Psoas muscle (tissue), 8 donors: ENCODE data around the gene METTL26. TPM values are rescaled to one million over a fixed set of nuclear protein-coding genes. Genes with fewer than 3 reads are reported as not detected.

ENCODE experiments used
- ATAC-seq, 4 donors: fragments of 200-7000 bp; cut with Tn5 transposase; one replicate each; pipeline ENCODE4 v1.9.1; 2020; ENCODE audit warnings: moderate library complexity in 3 of 4, mild to moderate bottlenecking in 2 of 4
- DNase-seq, 2 donors: peaks; one replicate each; pipeline ENCODE4 v3.0.0-alpha.2; 2020
- H3K27ac ChIP-seq: fragments of 200-600 bp; one replicate; pipeline ENCODE4 v1.8.0; 2022
- H3K27me3 ChIP-seq, 3 donors: fragments of 200-600 bp in 1 of 3; one replicate each; pipeline versions ENCODE4 v1.6.1 to v1.8.0; 2013 to 2022; ENCODE audit warnings: low read length in 2 of 3, mild to moderate bottlenecking in 2 of 3, moderate library complexity in 1 of 3; ENCODE audit not compliant: insufficient read depth in 3 of 3
- H3K36me3 ChIP-seq, 2 donors: fragments of 200-600 bp in 1 of 2; one replicate each; pipeline versions ENCODE4 v1.6.1 to v1.8.0; 2013 to 2022; ENCODE audit warnings: low read depth in 1 of 2, mild to moderate bottlenecking in 1 of 2, moderate library complexity in 1 of 2; ENCODE audit not compliant: insufficient read depth in 1 of 2
- H3K4me1 ChIP-seq: fragments of 200-600 bp; one replicate; pipeline ENCODE4 v1.8.0; 2022
- H3K4me3 ChIP-seq: fragments of 200-600 bp; one replicate; pipeline ENCODE4 v1.8.0; 2022; ENCODE audit warnings: mild to moderate bottlenecking
- H3K9me3 ChIP-seq: fragments of 200-600 bp; one replicate; pipeline ENCODE4 v1.8.0; 2022
- WGBS, 3 donors: extraction: QIAGEN DNeasy Blood & Tissue Kit; methylation state at CpG; one replicate each; pipeline versions ENCODE4 v1.1.6 to v1.1.7; 2013; 5-methylcytosine and 5-hydroxymethylcytosine counted together
- intact Hi-C, 2 donors: fragments of 100-400 bp; cut with DNase I; formaldehyde crosslinking; loops; one replicate each; pipeline versions ENCODE4 v1.11.0 to v1.14.2; 2022
- polyA plus RNA-seq, 3 donors: library from polyadenylated mRNA; stranded (reverse); fragments of 200-250 nt; gene quantifications; one replicate each; pipeline ENCODE4 v1.2.3, GENCODE V29; 2013
- total RNA-seq, 4 donors: library from RNA; stranded (reverse); fragmentation: NEBNext Ultra II Directional in 2 of 4; extraction: Animal tissue kit (Norgen Biotek cat#: 25700) in 2 of 4; gene quantifications; one replicate each; pipeline versions ENCODE4 v1.2.1 to v1.2.4, GENCODE V29; 2021 to 2023
- TF ChIP-seq, protein P1 (sequence below): fragments of 200-600 bp; IDR thresholded peaks from one replicate; pipeline ENCODE4 v1.8.0; 2022; ENCODE audit warnings: antibody characterized with exemption
- donor health status: healthy with polysubstance abuse.
- donor health status: DM: no; HTN: no; CAD: no; lungs with moderate emphysema.
- donor health status: Bipolar disorder and iron deficiency.
- donor health status: healthy.
- donor health status: DM: yes; HTN: yes; CAD: no.
- donor health status: DM: no; HTN: no; CAD: no.
- donor health status: DM: no; HTN: no; CAD: no.
- donor health status: DM: yes; HTN: yes; CAD: no.

The METTL26 gene
- total and polyA plus RNA-seq, 7 donors = 42.4 to 97.8 (median 55.6) TPM

DNA sequence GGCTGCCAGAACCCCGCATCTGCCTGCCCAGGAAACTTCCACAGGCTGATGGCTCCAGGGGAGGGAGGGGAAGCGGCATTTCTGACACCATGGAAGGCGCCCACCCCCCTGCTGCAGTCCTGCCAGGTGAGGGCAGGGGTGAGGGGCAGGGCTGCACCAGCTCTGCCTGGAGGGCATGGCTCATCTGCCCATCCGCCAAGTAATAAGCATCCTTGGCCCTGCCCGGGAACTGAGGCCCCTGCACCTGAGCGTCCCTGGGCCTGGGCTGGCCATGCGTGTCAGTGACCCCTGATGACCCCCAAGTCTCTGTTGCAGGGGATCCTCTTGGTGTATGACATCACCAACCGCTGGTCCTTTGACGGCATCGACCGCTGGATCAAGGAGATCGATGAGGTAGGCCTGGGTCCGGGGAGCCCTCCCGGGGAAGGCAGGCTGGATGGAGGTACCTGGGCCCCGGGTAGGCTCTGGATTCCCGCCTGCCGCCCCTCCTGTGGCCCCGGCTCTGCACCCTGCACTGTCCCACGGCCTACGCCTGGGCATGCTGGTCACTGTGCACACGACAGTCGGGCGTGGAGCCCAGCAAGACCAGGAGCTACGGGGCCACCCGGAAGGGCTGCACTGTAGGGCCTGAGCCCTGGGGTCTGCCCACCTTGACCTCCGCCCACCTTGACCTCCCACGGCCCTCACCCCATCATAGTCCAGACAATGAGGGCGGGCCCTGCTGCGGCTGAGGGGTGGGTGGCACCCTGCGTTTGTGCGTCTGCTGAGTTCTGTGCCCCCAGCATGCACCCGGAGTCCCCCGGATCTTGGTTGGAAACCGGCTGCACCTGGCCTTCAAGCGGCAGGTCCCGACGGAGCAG is 10.8 kb downstream of the METTL26 start:
- 92 to 95% (median 94%) methylated on average over 35 to 37 of the region's 37 CpGs for WGBS, 3 donors
- H3K36me3 ChIP-seq = peaks cover 0 to 33% of the 10 kb centered on the region in 2 donors

DNA sequence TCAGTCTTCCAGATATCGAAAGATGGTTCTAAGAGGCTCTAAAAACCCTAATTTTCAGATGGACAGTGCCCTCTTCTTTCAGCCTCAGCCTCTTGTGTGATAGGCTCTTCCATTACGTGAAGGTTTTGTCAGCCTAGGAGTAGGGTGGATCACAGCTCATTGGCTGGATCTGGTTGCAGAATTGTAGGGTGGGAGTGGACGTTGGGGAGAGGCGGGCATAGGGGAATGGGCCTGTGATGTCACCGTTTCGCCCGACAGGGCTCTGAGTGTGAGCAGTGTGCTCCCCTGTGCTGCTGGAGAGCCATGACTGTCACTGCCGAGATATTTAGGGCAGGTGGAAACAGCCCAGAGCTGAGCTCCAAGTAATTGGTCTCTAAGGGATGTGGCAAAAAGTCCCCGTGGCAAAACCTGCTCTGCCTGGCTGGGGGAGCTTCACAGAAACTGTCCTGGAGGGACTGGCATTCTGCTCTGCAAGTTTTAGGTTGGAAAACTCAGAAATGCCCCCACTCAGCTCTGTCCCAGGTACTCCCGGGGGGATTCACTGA is 11.5 kb downstream of the METTL26 start:
- no peaks in the 10 kb centered on the region for H3K27me3 ChIP-seq
- DNase-seq = no peak
- intact Hi-C loops = loop anchor here in 1 of 2 donors (5.0 kb wide), 1 partner anchor 32 kb away; the partner anchor contains the start of gene RAB40C

More for the DNA sequence above, 10.8 kb downstream of the METTL26 start:
- no peak overlapping the region for H3K4me3 ChIP-seq
- H3K4me1 ChIP-seq = peaks cover 16% of the 10 kb centered on the region
- H3K27me3 ChIP-seq = no peaks in the 10 kb centered on the region
- no peak overlapping the region for H3K27ac ChIP-seq
- TF ChIP-seq, protein P1, sequence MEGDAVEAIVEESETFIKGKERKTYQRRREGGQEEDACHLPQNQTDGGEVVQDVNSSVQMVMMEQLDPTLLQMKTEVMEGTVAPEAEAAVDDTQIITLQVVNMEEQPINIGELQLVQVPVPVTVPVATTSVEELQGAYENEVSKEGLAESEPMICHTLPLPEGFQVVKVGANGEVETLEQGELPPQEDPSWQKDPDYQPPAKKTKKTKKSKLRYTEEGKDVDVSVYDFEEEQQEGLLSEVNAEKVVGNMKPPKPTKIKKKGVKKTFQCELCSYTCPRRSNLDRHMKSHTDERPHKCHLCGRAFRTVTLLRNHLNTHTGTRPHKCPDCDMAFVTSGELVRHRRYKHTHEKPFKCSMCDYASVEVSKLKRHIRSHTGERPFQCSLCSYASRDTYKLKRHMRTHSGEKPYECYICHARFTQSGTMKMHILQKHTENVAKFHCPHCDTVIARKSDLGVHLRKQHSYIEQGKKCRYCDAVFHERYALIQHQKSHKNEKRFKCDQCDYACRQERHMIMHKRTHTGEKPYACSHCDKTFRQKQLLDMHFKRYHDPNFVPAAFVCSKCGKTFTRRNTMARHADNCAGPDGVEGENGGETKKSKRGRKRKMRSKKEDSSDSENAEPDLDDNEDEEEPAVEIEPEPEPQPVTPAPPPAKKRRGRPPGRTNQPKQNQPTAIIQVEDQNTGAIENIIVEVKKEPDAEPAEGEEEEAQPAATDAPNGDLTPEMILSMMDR = no peak
- ATAC-seq = no peak
- no peaks in the 10 kb centered on the region for H3K9me3 ChIP-seq
- peak in 1 of 2 donors; percentile 45 for DNase-seq
- intact Hi-C loops = loop anchor here in 1 of 2 donors (5.0 kb wide), 1 partner anchor 33 kb away; the partner anchor contains the start of gene RAB40C

DNA sequence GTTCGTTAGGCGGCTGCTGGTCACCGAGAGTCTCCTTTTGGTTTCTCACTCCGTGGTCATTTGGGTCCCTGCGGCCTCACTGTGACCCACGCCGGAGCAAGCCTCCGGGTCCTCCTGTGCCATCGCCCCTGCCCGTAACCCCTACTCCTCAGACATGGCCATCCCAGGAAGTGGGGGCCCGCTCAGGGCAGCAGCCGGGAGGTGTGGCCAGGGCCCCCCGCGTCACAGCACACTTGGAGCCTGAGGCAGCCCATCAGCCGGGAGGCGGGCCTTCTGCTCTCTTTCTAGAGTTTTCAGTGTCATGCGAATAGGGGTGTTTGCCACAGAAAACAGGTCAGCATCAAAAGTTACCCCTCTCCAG is 13.2 kb downstream of the METTL26 start:
- H3K36me3 ChIP-seq = peaks cover 0 to 23% of the 10 kb centered on the region in 2 donors
- no peak for ATAC-seq
- intact Hi-C loops = no loop called here
- no peak overlapping the region for H3K4me3 ChIP-seq
- no peaks in the 10 kb centered on the region for H3K27me3 ChIP-seq
- H3K9me3 ChIP-seq = no peaks in the 10 kb centered on the region
- TF ChIP-seq, protein P1 = no peak
- H3K27ac ChIP-seq = no peak overlapping the region
- 94 to 95% (median 95%) methylated on average over 17 of the region's 17 CpGs for WGBS, 3 donors
- no peak for DNase-seq
- H3K4me1 ChIP-seq = peaks cover 7% of the 10 kb centered on the region

More for the DNA sequence above, 11.5 kb downstream of the METTL26 start:
- TF ChIP-seq, protein P1 = no peak
- H3K36me3 ChIP-seq = peaks cover 0 to 33% of the 10 kb centered on the region in 2 donors
- peaks cover 11% of the 10 kb centered on the region for H3K4me1 ChIP-seq
- no peak overlapping the region for H3K4me3 ChIP-seq
- ATAC-seq = no peak
- WGBS, 3 donors = 64 to 72% (median 65%) methylated on average over 10 of the region's 10 CpGs
- H3K9me3 ChIP-seq = no peaks in the 10 kb centered on the region
- no peak overlapping the region for H3K27ac ChIP-seq

DNA sequence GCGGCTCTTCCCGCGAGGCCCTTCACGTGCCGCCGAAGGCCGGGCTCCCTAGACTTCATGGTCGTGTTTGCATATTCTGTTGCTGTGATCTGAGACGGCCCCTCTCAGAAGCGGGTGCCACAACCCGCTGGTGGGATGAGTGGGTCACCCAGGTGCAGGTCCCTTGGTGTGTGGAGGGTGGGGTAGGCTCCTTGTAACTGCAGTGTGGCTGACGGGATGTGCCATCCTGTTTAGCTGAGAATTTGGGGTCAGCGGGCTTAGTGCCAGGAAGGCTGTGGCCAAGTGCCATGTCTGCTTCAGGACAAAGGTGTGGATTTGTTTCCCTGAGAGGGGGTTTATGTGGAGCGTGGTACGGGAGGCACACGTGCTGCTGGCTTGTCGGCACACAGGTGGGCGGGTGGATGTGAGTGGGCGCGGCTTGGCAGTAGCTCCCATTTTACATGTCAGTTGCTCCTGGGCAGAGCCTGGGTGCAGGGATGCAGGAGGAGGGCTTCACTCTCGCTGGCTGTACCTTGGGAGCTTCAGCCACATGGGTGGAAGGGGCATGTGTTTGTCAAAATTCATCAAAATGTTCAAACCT is 14.5 kb downstream of the METTL26 start:
- Histone ChIP-seq H3K27ac (no peak overlapping the region), H3K4me1 (no peaks in the 10 kb centered on the region), H3K36me3 (peaks cover 0 to 30% of the 10 kb centered on the region in 2 donors), H3K9me3 (no peaks in the 10 kb centered on the region), H3K27me3 (no peaks in the 10 kb centered on the region), H3K4me3 (no peak overlapping the region)
- TF ChIP-seq, protein P1 = no peak
- WGBS, 3 donors = 84 to 88% (median 87%) methylated on average over 21 of the region's 21 CpGs
- no peak for ATAC-seq
- intact Hi-C loops = no loop called here
- no peak for DNase-seq
